Esophagus squamous epithelium (tissue), 4 donors: ENCODE results near the gene HSBP1.

Experiments
- CTCF ChIP-seq, 6 experiments: fragments of 450-650 bp in 4 of 6; fragments of 200-600 bp in 2 of 6; sonication (generic) in 2 of 6; IDR thresholded peaks; one replicate each; pipeline ENCODE4 v1.5.1; 2016 to 2019; ENCODE audit warnings: antibody characterized with exemption in 6 of 6, mild to moderate bottlenecking in 4 of 6, moderate library complexity in 4 of 6
- POLR2A ChIP-seq, 4 donors: fragments of 450-650 bp; IDR thresholded peaks; one replicate each; pipeline ENCODE4 v1.6.1; 2017; ENCODE audit warnings: antibody characterized with exemption in 4 of 4, mild to moderate bottlenecking in 4 of 4, moderate library complexity in 3 of 4

GRCh38 chr16:83843657-83844056 lies 35.9 kb downstream of the HSBP1 start:
- TF ChIP-seq CTCF (IDR thresholded peaks at IDR 0.05) (no peak), POLR2A (IDR thresholded peaks at IDR 0.05) (no peak)
